Effector memory CD4-positive, alpha-beta T cell (primary cell): ENCODE results near the gene TTLL11.
A peak's percentile ranks its signal among the peaks of the same experiment; 100 is the strongest.

Experiments
- DNase-seq, 3 donors: peaks; one replicate each; pipeline ENCODE4 v3.0.0-alpha.2; 2020
- H3K27ac ChIP-seq: 2 replicates; pipeline ENCODE4 v1.7.0; 2013; ENCODE audit warnings: mild to moderate bottlenecking, low read length, moderate library complexity; ENCODE audit not compliant: insufficient read depth, poor library complexity, severe bottlenecking
- H3K27me3 ChIP-seq: replicated peaks from 2 replicates; pipeline ENCODE4 v1.7.0; 2013; ENCODE audit warnings: mild to moderate bottlenecking, low read length; ENCODE audit not compliant: insufficient read depth, control insufficient read depth, poor library complexity, severe bottlenecking
- H3K36me3 ChIP-seq: 2 replicates; pipeline ENCODE4 v1.7.0; 2013; ENCODE audit warnings: mild to moderate bottlenecking, low read length, moderate library complexity; ENCODE audit not compliant: control insufficient read depth, insufficient read depth
- H3K4me1 ChIP-seq: 2 replicates; pipeline ENCODE4 v1.7.0; 2013; ENCODE audit warnings: low read length, mild to moderate bottlenecking; ENCODE audit not compliant: control insufficient read depth, insufficient read depth, poor library complexity, severe bottlenecking
- H3K4me3 ChIP-seq: 2 replicates; pipeline ENCODE4 v1.7.0; 2013; ENCODE audit warnings: low read length, low read depth, mild to moderate bottlenecking; ENCODE audit not compliant: insufficient read depth, poor library complexity, severe bottlenecking
- H3K9me3 ChIP-seq: 2 replicates; pipeline ENCODE4 v1.7.0; 2013; ENCODE audit warnings: mild to moderate bottlenecking, low read length, moderate library complexity; ENCODE audit not compliant: control insufficient read depth

The TTLL11 gene

GRCh38 chr9:122131401-122132001 is 38.4 kb upstream of the TTLL11 start:
- Histone ChIP-seq H3K4me1 (peaks cover 5% of the 10 kb centered on the region), H3K27me3 (no peaks in the 10 kb centered on the region), H3K9me3 (no peaks in the 10 kb centered on the region), H3K36me3 (no peaks in the 10 kb centered on the region), H3K4me3 (no peak overlapping the region), H3K27ac (no peak overlapping the region)
- no peak for DNase-seq

- no peak for DNase-seq
- no peak overlapping the region for H3K4me3 ChIP-seq
- peaks cover 9% of the 10 kb centered on the region for H3K4me1 ChIP-seq
- no peak overlapping the region for H3K27ac ChIP-seq
- no peaks in the 10 kb centered on the region for H3K9me3 ChIP-seq
- no peaks in the 10 kb centered on the region for H3K27me3 ChIP-seq
- no peaks in the 10 kb centered on the region for H3K36me3 ChIP-seq
Measured at GRCh38 chr9:122130837-122131236, 37.7 kb upstream of the TTLL11 start.

- Histone ChIP-seq H3K36me3 (no peaks in the 10 kb centered on the region), H3K27ac (no peak overlapping the region), H3K27me3 (no peaks in the 10 kb centered on the region), H3K9me3 (no peaks in the 10 kb centered on the region), H3K4me1 (peaks cover 9% of the 10 kb centered on the region), H3K4me3 (no peak overlapping the region)
- DNase-seq = no peak
Measured at GRCh38 chr9:122129969-122130368, 36.9 kb upstream of the TTLL11 start.

- Histone ChIP-seq H3K4me3 (no peak overlapping the region), H3K36me3 (no peaks in the 10 kb centered on the region), H3K9me3 (no peaks in the 10 kb centered on the region), H3K27ac (no peak overlapping the region), H3K4me1 (peaks cover 9% of the 10 kb centered on the region), H3K27me3 (no peaks in the 10 kb centered on the region)
- DNase-seq = no peak
Measured at GRCh38 chr9:122128969-122129343, 35.8 kb upstream of the TTLL11 start.

GRCh38 chr9:122128007-122128968 is 35.2 kb upstream of the TTLL11 start:
- Histone ChIP-seq H3K9me3 (no peaks in the 10 kb centered on the region), H3K27me3 (no peaks in the 10 kb centered on the region), H3K27ac (no peak overlapping the region), H3K4me3 (no peak overlapping the region), H3K36me3 (no peaks in the 10 kb centered on the region), H3K4me1 (peaks cover 9% of the 10 kb centered on the region)
- DNase-seq = no peak

- Histone ChIP-seq H3K4me1 (peaks cover 9% of the 10 kb centered on the region), H3K4me3 (no peak overlapping the region), H3K36me3 (no peaks in the 10 kb centered on the region), H3K9me3 (no peaks in the 10 kb centered on the region), H3K27me3 (no peaks in the 10 kb centered on the region), H3K27ac (no peak overlapping the region)
- DNase-seq = no peak
Measured at GRCh38 chr9:122127396-122127798, 34.3 kb upstream of the TTLL11 start.

- H3K27me3 ChIP-seq = no peaks in the 10 kb centered on the region
- peaks cover 9% of the 10 kb centered on the region for H3K4me1 ChIP-seq
- no peak overlapping the region for H3K4me3 ChIP-seq
- no peaks in the 10 kb centered on the region for H3K36me3 ChIP-seq
- H3K27ac ChIP-seq = no peak overlapping the region
- no peak for DNase-seq
- H3K9me3 ChIP-seq = no peaks in the 10 kb centered on the region
Measured at GRCh38 chr9:122126331-122127261, 33.5 kb upstream of the TTLL11 start.

- no peak for DNase-seq
- Histone ChIP-seq H3K4me1 (peaks cover 9% of the 10 kb centered on the region), H3K9me3 (no peaks in the 10 kb centered on the region), H3K27me3 (no peaks in the 10 kb centered on the region), H3K27ac (no peak overlapping the region), H3K36me3 (no peaks in the 10 kb centered on the region), H3K4me3 (no peak overlapping the region)
Measured at GRCh38 chr9:122125509-122126330, 32.6 kb upstream of the TTLL11 start.

GRCh38 chr9:122125158-122125508 is 32.0 kb upstream of the TTLL11 start:
- peak; percentile 48 to 60 (median 54) for DNase-seq
- Histone ChIP-seq H3K4me1 (peaks cover 9% of the 10 kb centered on the region), H3K27ac (no peak overlapping the region), H3K9me3 (no peaks in the 10 kb centered on the region), H3K4me3 (no peak overlapping the region), H3K36me3 (no peaks in the 10 kb centered on the region), H3K27me3 (no peaks in the 10 kb centered on the region)
